OCI-LY7 (cell line): ENCODE measurements around the gene ASH1L. TPM values are rescaled to one million over a fixed set of nuclear protein-coding genes. Genes with fewer than 3 reads are reported as not detected.

ENCODE experiments used
- BruUV-seq: library from RNA; stranded (reverse); fragments of 400-500 nt; replicated peaks from 2 replicates; lab custom pipeline; 2021; lab: Mats Ljungman, UMichigan
- CTCF ChIA-PET: fragments of 300-600 bp; sonication (Branson Sonifier 250); formaldehyde crosslinking; loops from one replicate; lab custom pipeline; 2022; ENCODE audit warnings: antibody characterized with exemption; ENCODE audit not compliant: unreplicated experiment; lab: Charles Lee
- POLR2A ChIA-PET: fragments of 300-600 bp; sonication (Branson Sonifier 250); formaldehyde crosslinking; loops from one replicate; lab custom pipeline; 2022; ENCODE audit warnings: antibody characterized with exemption; lab: Charles Lee
- DNase-seq: peaks from one replicate; pipeline ENCODE4 v3.0.0-alpha.2; 2015; ENCODE audit warnings: low spot score
- H2AFZ ChIP-seq: fragments of 200-600 bp; sonication (generic), shearing (Covaris generic); 2 replicates; pipeline ENCODE4 v1.6.1; 2014; ENCODE audit warnings: mild to moderate bottlenecking, antibody characterized with exemption, low read length, moderate library complexity
- H3K27ac ChIP-seq: fragments of 200-600 bp; sonication (generic); 2 replicates; pipeline ENCODE4 v1.5.1; 2014; ENCODE audit warnings: mixed run types, low read depth, mild to moderate bottlenecking, moderate library complexity, low read length, inconsistent platforms; ENCODE audit not compliant: poor library complexity, severe bottlenecking
- H3K36me3 ChIP-seq: fragments of 200-600 bp; sonication (generic); 2 replicates; pipeline ENCODE4 v1.6.1; 2014; ENCODE audit warnings: mild to moderate bottlenecking, antibody characterized with exemption, low read length, moderate library complexity, mixed read lengths; ENCODE audit not compliant: insufficient read depth
- H3K4me1 ChIP-seq: fragments of 200-600 bp; sonication (generic); 2 replicates; pipeline ENCODE4 v1.5.1; 2014; ENCODE audit warnings: mild to moderate bottlenecking, low read length; ENCODE audit not compliant: insufficient read depth, poor library complexity, severe bottlenecking
- H3K4me2 ChIP-seq: fragments of 200-600 bp; sonication (generic); 2 replicates; pipeline ENCODE4 v1.6.1; 2014; ENCODE audit warnings: mild to moderate bottlenecking, low read length
- H3K4me3 ChIP-seq: fragments of 200-600 bp; sonication (generic); 2 replicates; pipeline ENCODE4 v1.5.1; 2014; ENCODE audit warnings: mild to moderate bottlenecking, low read depth, low read length; ENCODE audit not compliant: poor library complexity, severe bottlenecking
- H3K79me2 ChIP-seq: fragments of 200-600 bp; sonication (generic); 2 replicates; pipeline ENCODE4 v1.6.1; 2016; ENCODE audit warnings: low read depth, mild to moderate bottlenecking, low read length, moderate library complexity, mixed read lengths; ENCODE audit not compliant: insufficient read depth
- H3K9me2 ChIP-seq: fragments of 200-600 bp; sonication (generic); 2 replicates; pipeline ENCODE4 v1.6.1; 2016; ENCODE audit warnings: mild to moderate bottlenecking, low read length, mixed read lengths; ENCODE audit not compliant: insufficient read depth
- H3K9me3 ChIP-seq: fragments of 200-600 bp; sonication (generic); 2 replicates; pipeline ENCODE4 v1.6.1; 2014; ENCODE audit warnings: mild to moderate bottlenecking, mixed run types, low read length, mixed read lengths
- H4K20me1 ChIP-seq: fragments of 200-600 bp; sonication (generic); 2 replicates; pipeline ENCODE4 v1.6.1; 2014; ENCODE audit warnings: mild to moderate bottlenecking, antibody characterized with exemption, low read length, moderate library complexity, mixed read lengths; ENCODE audit not compliant: insufficient read depth
- EZH2phosphoT487 ChIP-seq: fragments of 200-600 bp; sonication (generic); IDR thresholded peaks from 2 replicates; pipeline ENCODE4 v1.6.1; 2018; ENCODE audit warnings: low read depth, borderline replicate concordance, mild to moderate bottlenecking, mixed run types, antibody characterized with exemption, low read length, moderate library complexity, mixed read lengths
- intact Hi-C: fragments of 100-400 bp; cut with micrococcal nuclease; formaldehyde crosslinking; loops from one replicate; pipeline ENCODE4 v1.10.0; 2022; ENCODE audit not compliant: unreplicated experiment
- total RNA-seq, 2 experiments: library from RNA; depleted of rRNA in 1 of 2; stranded (reverse); fragments of >200 nt in 1 of 2; shearing (Covaris generic) in 1 of 2; gene quantifications; 2 replicates each; pipeline ENCODE4 v1.2.3, GENCODE V29; 2014 to 2022
- TF ChIP-seq, protein P1 (sequence below): fragments of 200-600 bp; sonication (generic); conservative IDR thresholded peaks from 2 replicates; pipeline ENCODE4 v1.5.1; 2014; ENCODE audit warnings: mild to moderate bottlenecking, antibody characterized with exemption, low read length, moderate library complexity, mixed read lengths

ASH1L gene
- total RNA-seq, 2 experiments from 2014 or later = 33.2 to 49.6 TPM

DNA sequence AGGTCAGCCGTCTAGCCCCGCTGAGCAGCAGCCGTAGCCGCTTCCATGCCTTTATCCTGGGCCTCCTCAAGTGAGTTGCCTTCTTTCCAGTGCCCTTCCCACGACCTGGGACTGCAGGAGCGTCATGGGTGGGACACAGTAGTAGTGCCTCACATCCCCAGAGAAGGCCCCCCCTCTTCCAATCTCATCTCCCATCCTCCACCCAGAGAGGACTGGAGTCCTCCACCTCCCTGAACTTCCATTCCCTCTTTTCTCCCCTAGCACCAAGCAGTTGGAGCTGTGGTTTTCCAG is 237.1 kb downstream of the ASH1L start:
- POLR2A ChIA-PET = no interaction called here
- H3K9me2 ChIP-seq = no peaks in the 10 kb centered on the region
- no peak for TF ChIP-seq EZH2phosphoT487
- TF ChIP-seq, protein P1, sequence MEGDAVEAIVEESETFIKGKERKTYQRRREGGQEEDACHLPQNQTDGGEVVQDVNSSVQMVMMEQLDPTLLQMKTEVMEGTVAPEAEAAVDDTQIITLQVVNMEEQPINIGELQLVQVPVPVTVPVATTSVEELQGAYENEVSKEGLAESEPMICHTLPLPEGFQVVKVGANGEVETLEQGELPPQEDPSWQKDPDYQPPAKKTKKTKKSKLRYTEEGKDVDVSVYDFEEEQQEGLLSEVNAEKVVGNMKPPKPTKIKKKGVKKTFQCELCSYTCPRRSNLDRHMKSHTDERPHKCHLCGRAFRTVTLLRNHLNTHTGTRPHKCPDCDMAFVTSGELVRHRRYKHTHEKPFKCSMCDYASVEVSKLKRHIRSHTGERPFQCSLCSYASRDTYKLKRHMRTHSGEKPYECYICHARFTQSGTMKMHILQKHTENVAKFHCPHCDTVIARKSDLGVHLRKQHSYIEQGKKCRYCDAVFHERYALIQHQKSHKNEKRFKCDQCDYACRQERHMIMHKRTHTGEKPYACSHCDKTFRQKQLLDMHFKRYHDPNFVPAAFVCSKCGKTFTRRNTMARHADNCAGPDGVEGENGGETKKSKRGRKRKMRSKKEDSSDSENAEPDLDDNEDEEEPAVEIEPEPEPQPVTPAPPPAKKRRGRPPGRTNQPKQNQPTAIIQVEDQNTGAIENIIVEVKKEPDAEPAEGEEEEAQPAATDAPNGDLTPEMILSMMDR = no peak
- peaks cover 18% of the 10 kb centered on the region for H3K36me3 ChIP-seq
- no peaks in the 10 kb centered on the region for H3K9me3 ChIP-seq
- no peak overlapping the region for H3K27ac ChIP-seq
- peak overlapping the region; percentile 96; the same call in 1 of the 2 replicates for H3K4me2 ChIP-seq
- CTCF ChIA-PET = no interaction called here
- no peaks in the 10 kb centered on the region for H3K79me2 ChIP-seq
- no peak for DNase-seq
- intact Hi-C loops = no loop called here
- no peak overlapping the region for H3K4me3 ChIP-seq
- no TSS peak for BruUV-seq
- H4K20me1 ChIP-seq = no peaks in the 10 kb centered on the region
- peaks cover 15% of the 10 kb centered on the region for H3K4me1 ChIP-seq
- no peak overlapping the region for H2AFZ ChIP-seq

DNA sequence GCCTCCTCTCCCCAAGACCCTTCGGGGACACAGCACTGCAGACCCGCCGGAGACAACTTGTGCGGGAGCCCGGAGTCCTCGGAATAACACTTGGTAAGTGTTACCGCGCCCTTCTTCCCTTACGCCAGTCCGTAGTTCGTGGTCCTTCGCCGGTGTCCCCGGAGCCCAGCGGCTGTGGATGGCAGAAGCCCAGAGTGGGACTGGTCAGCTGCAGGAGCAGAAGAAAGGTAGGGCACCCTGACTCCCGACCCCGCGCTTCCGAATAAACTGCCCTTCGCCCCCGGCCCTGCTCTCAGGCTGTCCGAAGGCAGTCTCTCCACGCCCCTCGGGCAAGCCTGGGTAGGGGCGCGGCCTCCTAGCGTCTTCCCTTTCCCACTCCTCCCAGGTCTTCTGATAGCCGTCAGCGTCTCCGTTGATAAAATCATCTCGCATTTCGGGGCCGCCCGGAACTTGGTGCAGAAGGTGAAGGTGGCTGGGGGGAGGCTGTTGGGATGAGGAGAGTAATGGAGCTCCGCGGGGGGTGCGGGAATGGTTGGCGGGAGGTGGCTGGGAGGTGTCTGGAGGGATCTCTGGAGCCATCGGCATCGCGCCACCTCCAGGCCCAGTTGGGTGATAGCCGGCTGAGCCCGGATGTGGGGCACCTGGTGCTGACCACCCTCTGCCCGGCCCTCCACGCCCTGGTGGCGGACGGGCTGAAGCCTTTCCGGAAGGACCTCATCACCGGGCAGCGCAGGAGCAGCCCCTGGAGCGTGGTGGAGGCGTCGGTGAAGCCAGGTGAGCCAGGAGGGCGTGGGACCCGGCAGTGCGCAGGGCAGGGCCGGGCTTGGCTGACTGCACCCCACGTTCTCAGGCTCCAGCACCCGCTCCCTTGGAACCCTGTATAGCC is 237.6 kb downstream of the ASH1L start:
- no peak for TF ChIP-seq EZH2phosphoT487
- TF ChIP-seq, protein P1 = peak; percentile 42; the same call in 1 of the 2 replicates
- H3K27ac ChIP-seq = no peak overlapping the region
- intact Hi-C loops = loop anchor here (5.0 kb wide), 1 partner anchor 148 kb away; no protein-coding TSS in a partner anchor

More for the DNA sequence above, 237.6 kb downstream of the ASH1L start:
- H4K20me1 ChIP-seq = no peaks in the 10 kb centered on the region
- no peaks in the 10 kb centered on the region for H3K9me2 ChIP-seq
- no TSS peak for BruUV-seq
- peak overlapping the region; percentile 78 for H3K4me3 ChIP-seq
- H2AFZ ChIP-seq = peak overlapping the region; percentile 78
- POLR2A ChIA-PET = no interaction called here
- peaks cover 17% of the 10 kb centered on the region for H3K36me3 ChIP-seq
- no peaks in the 10 kb centered on the region for H3K9me3 ChIP-seq
- CTCF ChIA-PET = no interaction called here
- H3K4me2 ChIP-seq = peak overlapping the region; percentile 96
- peaks cover 18% of the 10 kb centered on the region for H3K4me1 ChIP-seq
- DNase-seq = peak; percentile 24
- H3K79me2 ChIP-seq = no peaks in the 10 kb centered on the region
